ENCODE measurements around the gene SNX32. TPM values are rescaled to one million over a fixed set of nuclear protein-coding genes. Genes with fewer than 3 reads are reported as not detected.

The SNX32 gene
- total and polyA plus RNA-seq, 7 experiments from 2014 or later: 0.38 to 2.0 (median 0.92) TPM

GRCh38 chr11:65791719-65792213 lies 42.0 kb upstream of the SNX32 start:
- peak in 2 of 9 donors; percentile 32 to 67 for DNase-seq
- CTCF ChIA-PET: no interaction called here
- peaks cover 0 to 2% (median 0%) of the 10 kb centered on the region in 5 donors for H3K36me3 Mint-ChIP-seq

GRCh38 chr11:65792456-65792855 lies 41.3 kb upstream of the SNX32 start:
- Histone ChIP-seq H3K4me1 (ENCODE audit: control insufficient read depth in 2 of 2, insufficient read depth in 2 of 2, low read length in 2 of 2) (peaks cover 9 to 10% of the 10 kb centered on the region in 2 donors), H3K36me3 (ENCODE audit: control insufficient read depth in 2 of 3, insufficient read depth in 3 of 3, low read length in 3 of 3) (no peaks in the 10 kb centered on the region), H3K4me3 (ENCODE audit: low read length) (no peak overlapping the region), H3K27me3 (ENCODE audit: control insufficient read depth in 2 of 2, insufficient read depth in 2 of 2, low read length in 2 of 2) (peaks cover 10% of the 10 kb centered on the region in 2 donors), H3K9me3 (ENCODE audit: control insufficient read depth in 2 of 3, low read length in 3 of 3) (no peaks in the 10 kb centered on the region), H3K27ac (ENCODE audit: low read depth, low read length) (no peak overlapping the region)
- H3K27me3 Mint-ChIP-seq: peaks cover 18 to 36% (median 27%) of the 10 kb centered on the region in 5 donors
- H3K27ac Mint-ChIP-seq: peak overlapping the region in 1 of 9 donors; percentile 73
- H3K4me3 Mint-ChIP-seq: no peak overlapping the region
- peaks cover 0 to 29% (median 7%) of the 10 kb centered on the region in 7 donors for H3K4me1 Mint-ChIP-seq
- peaks cover 0 to 2% (median 0%) of the 10 kb centered on the region in 11 donors for H3K9me3 Mint-ChIP-seq
- peaks cover 0 to 2% (median 0%) of the 10 kb centered on the region in 5 donors for H3K36me3 Mint-ChIP-seq
- ATAC-seq (no peak), DNase-seq (no peak)
- ChIA-PET POLR2A (interaction anchor here (0.5 kb wide), 1 partner anchor 609 kb away, joined by 3 read pairs; no protein-coding TSS in a partner anchor), CTCF (no interaction called here)
- intact Hi-C loops (cut with micrococcal nuclease): no loop called here

More at GRCh38 chr11:65791719-65792213, 42.0 kb upstream of the SNX32 start:
- Mint-ChIP-seq H3K27me3 (peaks cover 22 to 37% (median 27%) of the 10 kb centered on the region in 5 donors), H3K9me3 (peaks cover 0 to 2% (median 0%) of the 10 kb centered on the region in 11 donors), H3K4me3 (no peak overlapping the region), H3K4me1 (peaks cover 0 to 29% (median 11%) of the 10 kb centered on the region in 7 donors), H3K27ac (peak overlapping the region in 1 of 9 donors; percentile 76)
- H3K4me1 ChIP-seq (ENCODE audit: control insufficient read depth in 2 of 2, insufficient read depth in 2 of 2, low read length in 2 of 2): peaks cover 9 to 10% of the 10 kb centered on the region in 2 donors
- intact Hi-C loops (cut with micrococcal nuclease): no loop called here
- H3K27me3 ChIP-seq (ENCODE audit: control insufficient read depth in 2 of 2, insufficient read depth in 2 of 2, low read length in 2 of 2): peaks cover 10 to 12% of the 10 kb centered on the region in 2 donors
- POLR2A ChIA-PET: interaction anchor here (0.5 to 0.8 kb wide), 2 partner anchors 67 to 610 kb away, joined by 3 read pairs; no protein-coding TSS in a partner anchor
- no peak overlapping the region for H3K27ac ChIP-seq (ENCODE audit: low read depth, low read length)
- H3K4me3 ChIP-seq (ENCODE audit: low read length): no peak overlapping the region
- no peaks in the 10 kb centered on the region for H3K36me3 ChIP-seq (ENCODE audit: control insufficient read depth in 2 of 3, insufficient read depth in 3 of 3, low read length in 3 of 3)
- peak; percentile 82 for ATAC-seq
- no peaks in the 10 kb centered on the region for H3K9me3 ChIP-seq (ENCODE audit: control insufficient read depth in 2 of 3, low read length in 3 of 3)

- H3K4me3 ChIP-seq (ENCODE audit: low read length): no peak overlapping the region
- Mint-ChIP-seq H3K9me3 (no peaks in the 10 kb centered on the region), H3K27ac (peak overlapping the region in 1 of 9 donors; percentile 38), H3K27me3 (peaks cover 16 to 39% (median 23%) of the 10 kb centered on the region in 5 donors), H3K4me1 (peaks cover 0 to 27% (median 4%) of the 10 kb centered on the region in 7 donors), H3K36me3 (peaks cover 0 to under 1% (median 0%) of the 10 kb centered on the region in 5 donors), H3K4me3 (no peak overlapping the region)
- no peaks in the 10 kb centered on the region for H3K9me3 ChIP-seq (ENCODE audit: control insufficient read depth in 2 of 3, low read length in 3 of 3)
- H3K36me3 ChIP-seq (ENCODE audit: control insufficient read depth in 2 of 3, insufficient read depth in 3 of 3, low read length in 3 of 3): no peaks in the 10 kb centered on the region
- ATAC-seq (no peak), DNase-seq (no peak)
- H3K4me1 ChIP-seq (ENCODE audit: control insufficient read depth in 2 of 2, insufficient read depth in 2 of 2, low read length in 2 of 2): peaks cover 3 to 5% of the 10 kb centered on the region in 2 donors
- intact Hi-C loops (cut with micrococcal nuclease): no loop called here
- CTCF ChIA-PET: no interaction called here
- H3K27ac ChIP-seq (ENCODE audit: low read depth, low read length): no peak overlapping the region
- peaks cover 10% of the 10 kb centered on the region in 2 donors for H3K27me3 ChIP-seq (ENCODE audit: control insufficient read depth in 2 of 2, insufficient read depth in 2 of 2, low read length in 2 of 2)
- POLR2A ChIA-PET: no interaction called here
Measured at GRCh38 chr11:65793144-65793581, 40.6 kb upstream of the SNX32 start.

- no peaks in the 10 kb centered on the region for H3K9me3 Mint-ChIP-seq
- Histone ChIP-seq H3K36me3 (ENCODE audit: control insufficient read depth in 2 of 3, insufficient read depth in 3 of 3, low read length in 3 of 3) (no peaks in the 10 kb centered on the region), H3K27ac (ENCODE audit: low read depth, low read length) (no peak overlapping the region), H3K4me1 (ENCODE audit: control insufficient read depth in 2 of 2, insufficient read depth in 2 of 2, low read length in 2 of 2) (no peaks in the 10 kb centered on the region), H3K9me3 (ENCODE audit: control insufficient read depth in 2 of 3, low read length in 3 of 3) (no peaks in the 10 kb centered on the region), H3K27me3 (ENCODE audit: control insufficient read depth in 2 of 2, insufficient read depth in 2 of 2, low read length in 2 of 2) (peaks cover 3 to 6% of the 10 kb centered on the region in 2 donors), H3K4me3 (ENCODE audit: low read length) (no peak overlapping the region)
- no peak overlapping the region for H3K4me3 Mint-ChIP-seq
- peaks cover 0 to 26% (median 2%) of the 10 kb centered on the region in 7 donors for H3K4me1 Mint-ChIP-seq
- DNase-seq (no peak), ATAC-seq (no peak)
- peaks cover 10 to 35% (median 21%) of the 10 kb centered on the region in 5 donors for H3K27me3 Mint-ChIP-seq
- no peaks in the 10 kb centered on the region for H3K36me3 Mint-ChIP-seq
- CTCF ChIA-PET: no interaction called here
- H3K27ac Mint-ChIP-seq: peak overlapping the region in 1 of 9 donors; percentile 18
- intact Hi-C loops (cut with micrococcal nuclease): no loop called here
- POLR2A ChIA-PET: interaction anchor here (0.7 kb wide), 1 partner anchor 23 kb away, joined by 3 read pairs; no protein-coding TSS in a partner anchor
Measured at GRCh38 chr11:65793625-65794400, 40.0 kb upstream of the SNX32 start.

- ChIA-PET POLR2A (interaction anchor here (0.6 to 0.7 kb wide), 3 partner anchors 22 to 60 kb away, joined by 3 read pairs; no protein-coding TSS in a partner anchor), CTCF (interaction anchor here (0.9 kb wide), 1 partner anchor 135 kb away, joined by 3 read pairs; no protein-coding TSS in a partner anchor)
- H3K4me1 Mint-ChIP-seq: peaks cover 0 to 30% (median 0%) of the 10 kb centered on the region in 7 donors
- H3K27me3 Mint-ChIP-seq: peaks cover 5 to 34% (median 16%) of the 10 kb centered on the region in 5 donors
- intact Hi-C loops (cut with micrococcal nuclease): no loop called here
- no peak overlapping the region for H3K4me3 Mint-ChIP-seq
- Histone ChIP-seq H3K36me3 (ENCODE audit: control insufficient read depth in 2 of 3, insufficient read depth in 3 of 3, low read length in 3 of 3) (no peaks in the 10 kb centered on the region), H3K4me1 (ENCODE audit: control insufficient read depth in 2 of 2, insufficient read depth in 2 of 2, low read length in 2 of 2) (no peaks in the 10 kb centered on the region), H3K4me3 (ENCODE audit: low read length) (no peak overlapping the region), H3K9me3 (ENCODE audit: control insufficient read depth in 2 of 3, low read length in 3 of 3) (no peaks in the 10 kb centered on the region), H3K27me3 (ENCODE audit: control insufficient read depth in 2 of 2, insufficient read depth in 2 of 2, low read length in 2 of 2) (no peaks in the 10 kb centered on the region), H3K27ac (ENCODE audit: low read depth, low read length) (no peak overlapping the region)
- H3K9me3 Mint-ChIP-seq: no peaks in the 10 kb centered on the region
- no peak for ATAC-seq
- DNase-seq: no peak
- no peak overlapping the region for H3K27ac Mint-ChIP-seq
- H3K36me3 Mint-ChIP-seq: no peaks in the 10 kb centered on the region
Measured at GRCh38 chr11:65794570-65795510, 38.9 kb upstream of the SNX32 start.

Measured in naive thymus-derived CD4-positive, alpha-beta T cell (primary cell).